ENCODE data around the gene PNMA8B.
A peak's percentile ranks its signal among the peaks of the same experiment; 100 is the strongest.
"Not testable (repeated sequence)": the region's sequence is repeated elsewhere in the genome, so short reads cannot be mapped to it uniquely, and the experiment has no call there.

PNMA8B gene

DNA sequence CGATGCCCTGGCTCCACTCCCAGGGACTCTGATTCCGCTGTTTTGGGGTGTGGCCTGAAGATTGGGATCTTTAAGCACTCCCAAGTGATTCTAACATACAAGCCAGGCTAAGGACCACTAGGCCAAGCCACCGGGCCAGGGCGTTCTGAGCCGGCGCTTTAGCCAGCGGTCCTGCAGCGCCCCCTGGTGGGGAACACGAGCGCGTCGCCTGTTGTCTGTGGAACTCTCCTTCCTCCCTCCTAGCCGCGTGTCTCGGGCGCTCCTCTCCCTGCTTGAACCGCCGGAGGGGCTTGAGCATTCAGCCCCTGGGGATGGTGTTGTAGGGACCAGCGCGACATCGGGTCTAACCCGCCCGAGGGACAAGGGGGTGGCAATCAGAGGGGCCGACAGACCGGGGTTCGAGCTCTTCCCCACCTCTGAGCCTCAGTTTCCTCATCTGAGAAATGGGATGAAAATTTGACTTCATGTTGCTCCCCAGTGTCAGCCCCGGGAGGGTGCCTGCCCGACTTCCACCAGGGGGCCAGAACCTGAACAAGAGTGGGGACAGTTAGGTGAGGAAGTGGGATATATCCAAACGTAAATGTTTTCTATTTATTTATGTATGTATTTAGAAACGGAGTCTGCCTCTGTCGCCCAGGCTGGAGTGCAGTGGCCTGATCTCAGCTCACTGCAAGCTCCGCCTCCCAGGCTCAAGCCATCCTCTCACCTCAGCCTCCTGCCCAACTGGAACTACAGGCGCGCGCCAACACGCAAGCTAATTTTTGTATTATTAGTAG lies 18.0 kb upstream of the PNMA8B start:
- peak; percentile 35 for DNase-seq

DNA sequence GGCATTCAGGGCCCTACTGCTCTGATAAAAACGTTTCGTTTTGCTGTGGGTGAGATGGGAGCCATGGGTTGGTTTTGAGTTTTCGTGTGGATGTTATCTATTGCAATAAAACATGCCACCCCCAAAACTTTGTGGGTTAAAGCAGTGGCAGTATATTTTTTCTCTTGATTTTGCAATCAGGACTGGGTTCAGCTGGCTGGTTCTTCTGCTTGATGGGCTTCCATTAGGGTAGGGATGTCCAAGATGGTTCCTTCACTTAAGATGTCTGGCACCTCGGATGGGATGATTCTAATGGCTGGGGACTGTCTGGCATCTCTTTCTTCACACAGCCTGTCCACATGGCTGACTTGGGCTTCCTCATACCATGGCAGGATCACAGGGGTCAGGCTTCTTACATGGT lies 15.6 kb upstream of the PNMA8B start:
- no peak for DNase-seq

GRCh38 chr19:46508206-46508605 lies 12.5 kb upstream of the PNMA8B start:
- no peak for DNase-seq

DNA sequence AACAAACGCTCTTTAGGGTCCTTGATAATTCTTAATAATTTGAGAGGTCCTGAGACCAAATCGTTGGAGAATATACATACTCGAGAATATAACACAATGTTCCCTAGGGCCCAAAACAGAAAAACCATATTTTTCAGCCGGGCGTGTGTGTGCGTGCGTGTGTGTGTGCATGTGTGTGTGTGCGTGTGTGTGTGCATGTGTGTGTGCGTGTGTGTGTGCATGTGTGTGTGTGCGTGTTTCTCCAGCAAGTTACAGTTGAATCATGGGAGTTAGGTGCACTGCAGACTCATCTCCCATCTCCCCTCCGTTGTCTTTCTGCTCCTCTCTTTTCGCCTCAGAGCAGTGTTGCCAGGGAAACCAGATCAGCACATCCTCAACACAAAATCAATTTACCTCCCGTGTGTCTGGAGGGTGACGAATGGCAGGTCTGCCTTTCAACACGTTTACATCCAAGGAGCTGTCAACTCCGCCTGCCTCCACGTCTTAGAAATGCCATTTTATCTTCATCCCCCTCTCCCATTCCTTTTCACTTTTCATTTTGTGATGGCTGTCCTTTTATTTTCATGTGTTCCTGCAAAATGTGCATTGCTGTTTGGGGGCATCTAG lies 8.3 kb upstream of the PNMA8B start:
- no peak for DNase-seq

DNA sequence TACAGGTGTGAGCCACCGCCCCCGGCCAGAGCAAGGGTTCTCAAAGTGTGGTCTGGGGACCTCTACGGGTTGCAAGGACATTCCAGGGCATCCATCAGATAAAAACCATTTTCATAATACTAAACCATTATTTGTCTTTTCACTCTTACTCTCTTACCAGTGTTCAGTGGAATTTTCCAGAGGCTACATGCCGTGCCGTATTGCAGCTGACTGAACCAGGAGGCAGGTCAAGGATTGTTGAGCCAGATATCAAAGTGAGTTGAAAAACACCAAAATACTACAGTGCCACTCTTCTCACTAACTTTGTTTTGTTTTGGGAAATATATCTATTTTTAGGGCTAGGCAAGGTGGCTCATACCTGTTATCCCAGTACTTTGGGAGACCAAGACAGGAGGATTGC lies 7.2 kb upstream of the PNMA8B start:
- no peak for DNase-seq

DNA sequence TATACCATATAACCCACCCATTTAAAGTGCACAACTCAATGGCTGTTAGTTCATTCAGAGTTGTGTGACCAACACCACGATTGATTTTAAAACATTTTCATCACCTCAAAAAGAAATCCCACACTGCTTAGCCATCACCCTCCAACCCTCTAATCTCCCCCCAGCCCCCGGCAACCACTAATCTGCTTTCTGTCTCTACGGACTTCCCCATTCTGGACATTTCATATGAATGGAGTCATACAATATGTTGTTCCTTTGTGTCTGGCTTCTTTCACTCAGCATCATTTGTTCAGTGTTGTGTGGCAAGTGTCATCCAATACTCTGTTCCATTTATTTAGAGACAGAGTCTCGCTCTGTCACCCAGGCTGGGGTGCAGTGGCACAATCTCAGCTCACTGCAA lies 4.0 kb upstream of the PNMA8B start:
- DNase-seq, result no peak

DNA sequence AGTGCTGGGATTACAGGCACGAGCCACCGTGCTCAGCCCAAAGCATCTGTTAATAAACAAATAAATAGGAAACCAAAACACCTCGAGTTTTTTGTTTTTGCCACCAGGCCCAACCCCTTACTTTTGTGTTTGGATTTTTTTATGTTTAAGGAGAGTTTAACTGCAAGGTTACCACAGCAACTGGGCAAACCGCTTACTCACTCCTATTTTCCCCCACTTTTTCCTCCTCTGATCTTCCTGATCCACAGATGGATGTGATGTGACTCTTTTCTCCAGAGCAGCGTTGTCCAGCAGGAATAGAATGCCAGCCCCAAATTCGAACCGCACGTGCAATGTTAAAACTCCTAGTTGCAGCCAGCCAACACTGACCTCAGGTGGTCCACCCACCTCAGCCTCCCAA lies 2.1 kb upstream of the PNMA8B start:
- no peak for DNase-seq

GRCh38 chr19:46496886-46497285 lies 1.2 kb upstream of the PNMA8B start:
- DNase-seq, result not testable (repeated sequence)

DNA sequence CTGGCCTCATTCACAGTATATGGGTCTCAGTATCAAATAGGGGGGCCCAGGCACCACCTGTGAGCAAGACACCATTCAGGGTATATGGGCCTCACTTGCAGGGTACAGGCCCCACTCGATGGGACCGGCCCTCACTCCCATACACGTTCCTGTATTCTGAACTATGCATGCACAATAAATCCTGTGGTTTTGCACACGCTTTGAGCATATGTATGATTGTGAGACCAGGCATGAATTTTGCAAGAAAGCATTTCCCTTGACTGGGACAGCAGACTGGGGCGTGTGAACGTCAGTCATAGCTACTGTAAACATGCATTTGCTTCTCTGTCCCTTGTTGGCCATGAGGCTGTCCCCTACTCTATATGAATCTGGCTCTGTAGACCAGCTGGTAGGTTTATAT lies 637 bp upstream of the PNMA8B start:
- DNase-seq, result no peak

DNA sequence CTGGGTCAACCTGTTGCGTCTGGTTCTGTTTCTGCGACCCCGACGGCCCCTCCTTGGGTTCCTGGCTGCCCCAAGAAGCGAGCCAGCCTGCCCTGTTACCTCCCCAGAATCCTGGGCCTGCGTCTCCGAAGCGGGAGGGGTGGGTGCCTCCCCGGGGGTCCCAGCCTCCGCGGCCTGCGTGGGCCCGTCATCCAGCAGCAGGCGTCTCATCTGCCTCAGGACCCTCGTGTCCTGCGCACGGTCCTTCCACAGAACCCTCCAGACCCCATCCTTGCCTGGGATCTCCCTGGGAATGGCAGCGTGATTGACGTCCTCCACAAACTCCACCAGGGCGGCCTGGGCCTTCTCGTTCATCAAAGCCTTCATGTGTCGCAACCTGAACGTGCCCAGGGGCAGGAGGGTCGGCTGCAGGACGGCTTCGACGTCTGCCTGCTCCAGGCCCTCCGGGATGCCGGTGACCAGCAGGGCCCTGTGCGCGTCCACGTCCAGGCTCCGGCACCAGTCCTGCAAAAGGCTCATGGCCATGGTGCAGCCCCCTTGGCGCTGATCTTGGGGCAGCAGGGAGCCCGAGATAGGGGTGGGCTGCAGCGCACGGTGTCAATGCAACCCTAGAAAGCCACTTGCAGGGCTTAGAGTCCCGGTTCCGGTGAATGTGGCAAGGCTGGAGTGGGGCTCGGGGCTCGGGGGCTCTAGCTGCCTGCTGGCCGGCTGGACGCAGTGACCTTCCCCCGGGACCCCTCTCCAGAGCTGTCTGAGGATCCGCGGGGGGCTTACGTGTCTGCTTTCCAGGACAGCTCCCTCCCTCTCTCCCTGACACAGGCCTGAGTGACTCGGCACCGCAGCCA lies 504 bp downstream of the PNMA8B start:
- DNase-seq, result no peak

DNA sequence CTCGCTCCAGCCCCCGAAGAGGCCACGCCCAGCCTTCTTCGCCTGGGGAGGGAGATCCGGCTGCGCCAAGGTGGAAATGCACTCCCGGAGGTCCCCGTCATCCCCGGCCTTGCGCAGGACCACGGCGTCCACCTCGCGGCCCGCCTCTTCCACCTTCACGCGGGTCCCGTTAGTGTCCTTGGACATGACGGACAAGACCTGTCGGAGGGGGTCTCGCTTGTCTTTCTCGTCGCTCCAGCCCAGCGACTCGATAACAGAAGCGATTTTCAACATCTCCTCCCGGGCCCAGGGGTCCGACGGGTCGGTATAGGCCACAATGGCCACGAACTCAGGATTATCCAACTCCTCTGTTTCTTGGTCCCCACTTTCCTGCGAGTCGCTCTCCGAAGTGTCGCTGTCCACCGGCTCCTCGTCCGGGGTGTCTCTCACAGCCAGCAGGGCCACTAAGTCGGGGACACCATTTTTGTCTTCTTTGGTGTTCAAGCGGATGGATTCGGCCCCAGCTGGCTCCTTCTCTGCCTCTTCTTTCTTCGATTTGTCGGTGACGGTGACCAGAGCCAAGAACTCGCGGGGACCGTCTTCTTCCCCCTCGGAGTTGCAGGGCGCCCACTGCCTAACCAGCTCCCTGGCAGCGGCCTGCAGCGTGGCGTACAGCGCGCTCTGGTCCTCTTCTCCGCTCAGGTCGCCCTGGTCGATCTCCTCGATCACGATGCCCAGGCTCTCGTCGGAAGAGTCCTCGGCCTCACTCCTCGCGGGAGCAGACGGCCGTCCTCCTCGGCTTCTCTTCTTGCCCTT lies 1.3 kb downstream of the PNMA8B start:
- no peak for DNase-seq

DNA sequence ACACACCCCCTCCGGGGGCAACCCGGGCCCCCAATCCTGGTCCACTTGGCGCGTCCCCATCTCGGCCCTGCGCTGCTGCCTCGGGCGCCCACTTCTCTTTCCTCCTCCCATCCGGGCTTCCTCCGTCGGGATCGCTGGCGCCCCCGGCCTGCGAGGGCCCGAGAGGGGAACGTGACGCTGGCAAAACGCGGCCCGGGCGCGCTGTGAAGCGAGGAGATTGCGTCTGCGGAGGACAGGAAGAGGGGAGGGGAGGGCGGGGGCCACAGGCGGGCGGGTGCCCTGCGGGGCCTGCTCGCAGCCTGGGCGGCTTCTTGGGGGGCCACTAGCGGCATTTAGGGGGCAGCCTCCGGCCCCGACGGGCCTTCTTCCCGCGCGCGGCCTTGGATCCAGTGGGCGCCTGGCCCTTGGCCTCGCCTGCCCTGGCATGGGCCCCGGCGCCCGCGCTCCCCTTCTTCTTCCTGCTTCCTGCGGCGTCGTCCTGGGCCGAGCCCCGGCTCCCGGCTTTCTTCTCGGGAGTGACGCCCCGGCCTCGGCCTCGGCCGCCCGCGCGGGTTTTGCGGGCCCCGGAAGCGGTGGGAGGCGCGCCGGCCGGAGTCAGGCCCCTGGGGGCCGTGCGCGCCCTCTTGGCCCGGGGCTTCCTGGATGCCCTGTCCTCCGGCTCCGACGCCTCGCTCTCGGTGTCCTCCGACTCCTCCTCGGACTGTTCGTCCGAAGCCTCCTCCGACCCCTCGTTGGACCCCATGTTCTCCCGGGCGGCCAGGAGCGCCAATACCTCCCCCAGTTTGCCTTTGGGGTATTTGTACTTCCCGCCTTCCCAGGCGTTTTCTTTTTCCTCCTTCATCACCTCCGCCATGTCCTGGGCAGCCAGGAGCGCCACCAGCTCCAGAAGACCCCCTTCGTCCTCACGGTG lies 2.2 kb downstream of the PNMA8B start:
- no peak for DNase-seq

GRCh38 chr19:46492841-46493235 lies 2.8 kb downstream of the PNMA8B start:
- DNase-seq, result no peak

DNA sequence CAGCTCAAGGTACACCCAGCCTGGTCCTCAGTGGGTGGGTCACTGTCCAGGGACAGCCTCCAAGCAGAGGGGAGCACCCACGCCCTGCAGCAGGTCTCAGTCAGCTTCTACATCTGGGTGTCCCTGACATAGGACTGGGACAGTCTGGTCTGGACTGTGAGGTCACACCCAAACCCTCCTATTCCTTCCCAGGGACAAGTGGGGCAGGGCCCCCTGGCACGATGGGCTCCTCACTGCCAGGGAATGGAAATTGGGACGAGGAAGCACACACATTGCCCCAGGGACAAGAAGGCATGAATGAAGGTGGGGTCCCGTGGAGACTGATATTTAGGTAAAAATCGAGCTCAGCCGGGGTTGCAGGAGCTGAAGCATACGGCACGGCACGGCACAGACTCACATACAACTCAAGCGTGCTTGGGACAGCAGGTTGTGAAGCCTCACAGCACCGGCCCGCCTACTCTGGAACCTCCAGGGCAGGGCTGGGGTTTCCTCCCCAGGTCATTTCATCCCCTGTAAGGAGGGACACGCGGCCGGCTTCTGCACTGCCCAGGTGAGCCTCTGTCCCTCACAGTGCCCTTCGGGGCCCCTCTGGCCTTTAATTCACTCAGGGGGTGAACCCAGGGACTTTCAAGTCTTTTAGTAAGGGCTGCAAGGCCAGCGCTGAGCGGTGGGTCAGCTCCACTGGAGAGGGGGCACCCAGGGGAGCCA lies 3.5 kb downstream of the PNMA8B start:
- no peak for DNase-seq

DNA sequence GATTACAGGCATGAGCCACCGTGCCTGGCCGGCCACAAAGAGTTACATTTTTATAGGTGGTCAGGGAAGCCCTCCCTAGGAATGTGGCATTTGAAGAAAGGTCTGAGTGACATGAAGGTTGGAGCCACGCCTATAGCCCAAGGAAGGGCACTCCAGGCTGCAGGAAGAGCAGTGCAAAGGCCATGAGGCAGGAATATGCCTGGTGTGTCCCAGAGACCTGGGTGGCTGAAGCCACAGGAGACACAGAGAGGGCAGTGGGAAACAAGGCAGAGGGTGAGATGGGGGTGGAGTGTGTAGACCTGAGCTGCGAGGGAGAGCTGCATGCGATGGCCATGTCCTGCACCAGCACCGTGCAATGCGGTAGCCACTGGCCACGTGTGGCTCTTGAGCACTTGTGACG lies 4.9 kb downstream of the PNMA8B start:
- DNase-seq, result no peak

DNA sequence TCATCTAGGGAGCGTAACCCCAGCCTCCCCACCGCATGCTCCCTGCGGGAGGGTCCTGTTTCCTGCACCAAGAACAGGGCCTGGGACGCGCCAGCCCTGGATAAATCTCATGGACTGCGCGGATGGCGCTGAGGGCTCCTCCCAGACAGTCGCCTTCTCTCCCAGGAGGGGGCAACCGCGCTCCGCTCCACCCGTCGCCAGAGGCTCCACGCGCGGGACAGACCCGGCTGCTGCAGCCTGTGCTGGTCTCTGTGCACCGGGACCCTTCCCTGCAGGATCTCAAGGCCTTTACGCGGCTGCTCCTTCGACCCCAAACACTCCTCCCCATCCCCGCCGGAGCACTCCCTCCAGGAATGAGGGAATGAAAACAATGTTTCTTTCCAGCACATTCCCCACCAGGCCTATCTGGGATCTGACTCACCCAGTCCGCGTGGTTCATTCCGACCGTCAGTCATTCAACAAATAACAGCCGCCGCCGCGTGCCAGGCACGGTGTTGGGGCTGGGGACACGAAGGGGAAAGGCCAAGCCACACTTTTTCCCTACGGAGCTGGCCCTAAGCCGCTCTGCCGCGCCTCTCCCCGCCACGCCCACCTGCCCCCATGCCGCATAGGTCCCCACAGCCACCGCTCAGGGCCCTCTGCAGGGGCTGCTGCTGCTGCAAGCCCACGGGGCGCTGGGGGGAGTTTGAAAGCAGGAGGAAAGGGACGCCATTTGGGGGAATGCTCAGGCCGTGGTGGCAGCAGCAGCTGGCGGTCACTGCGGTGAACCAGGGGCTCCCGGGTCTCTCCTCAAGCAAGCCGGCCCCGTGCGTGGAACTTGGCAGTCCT lies 6.0 kb downstream of the PNMA8B start:
- DNase-seq, result no peak

- no peak for DNase-seq
Observed at GRCh38 chr19:46488551-46488950, 7.1 kb downstream of the PNMA8B start.

DNA sequence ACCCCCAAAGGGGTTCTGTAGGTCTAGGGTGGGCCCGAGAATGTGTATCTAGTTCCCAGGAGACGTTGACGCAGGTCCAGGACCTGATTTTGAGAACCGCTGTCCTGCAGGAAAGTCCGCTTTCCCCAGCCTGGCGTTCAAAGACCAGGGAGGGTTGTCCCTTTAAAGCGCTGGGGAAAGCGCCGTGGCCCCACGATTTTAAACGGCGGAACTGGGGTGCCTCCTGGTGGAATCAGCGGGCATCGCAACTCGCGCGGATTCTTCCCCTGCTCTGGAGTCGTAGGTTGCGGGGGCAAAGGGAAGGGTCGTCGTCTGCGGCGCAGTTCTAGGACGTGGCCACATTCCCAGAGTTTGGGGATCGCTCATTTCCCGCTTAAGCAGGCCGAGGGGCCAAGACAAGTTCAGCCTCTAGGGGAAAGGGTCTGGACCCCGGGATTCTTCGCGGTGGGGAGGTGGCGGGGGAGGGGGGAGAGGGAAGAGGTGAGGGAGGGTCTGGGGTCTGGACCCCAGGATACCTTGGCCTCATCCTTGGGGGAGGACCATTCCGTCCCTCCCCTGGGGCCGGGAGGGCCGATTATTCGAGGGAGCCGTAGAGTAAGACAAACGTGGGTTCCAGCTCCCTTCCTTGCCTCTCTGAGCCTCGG lies 7.7 kb downstream of the PNMA8B start:
- peak; percentile 21 for DNase-seq

DNA sequence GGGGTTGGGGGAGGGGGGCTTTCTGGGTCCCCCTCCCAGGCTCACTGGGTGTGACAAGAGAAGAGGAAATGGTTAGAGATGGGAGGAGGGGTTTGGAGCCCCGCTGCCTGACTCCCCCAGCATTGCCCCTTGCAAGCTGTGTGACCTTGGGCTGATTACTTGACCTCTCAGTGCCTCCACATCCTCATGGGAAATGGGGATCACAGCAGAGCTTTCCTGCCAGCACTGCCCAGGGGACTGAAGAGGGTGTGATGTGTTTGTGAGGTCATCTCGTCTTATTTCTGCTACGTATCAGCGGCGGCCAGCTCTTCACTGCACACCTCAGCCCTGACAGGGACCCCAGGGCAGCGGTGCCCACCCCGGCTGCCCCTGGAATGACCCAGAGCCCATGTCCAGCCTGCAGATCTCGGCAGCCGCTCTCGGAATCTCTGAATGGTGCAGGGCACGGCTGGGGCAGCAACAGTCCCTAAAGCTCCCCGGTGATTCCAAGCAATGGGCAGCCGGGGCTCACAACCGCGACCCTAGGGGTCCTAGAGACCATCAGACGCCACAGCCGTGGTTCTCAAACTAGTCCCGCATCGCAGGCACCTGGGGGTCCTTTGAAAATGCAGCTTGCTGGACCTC lies 8.4 kb downstream of the PNMA8B start:
- no peak for DNase-seq

Data from NCI-H2029 treated with DMSO at 0.1 percent for 48 hours (cell line).